Stimulated activated CD4-positive, alpha-beta T cell treated with anti-CD3 and anti-CD28 coated beads, Interleukin-12 subunit alpha, Interleukin-12 subunit beta, amount 100 ng/mL, for 48 hours (primary cell): ENCODE data around the gene C1QL2.
A peak's percentile ranks its signal among the peaks of the same experiment; 100 is the strongest.

Experiments
- DNase-seq, 3 donors: peaks; one replicate each; pipeline ENCODE4 v3.0.0-alpha.2; 2020; ENCODE audit warnings: low read depth in 2 of 3, low spot score in 1 of 3

Gene C1QL2

DNA sequence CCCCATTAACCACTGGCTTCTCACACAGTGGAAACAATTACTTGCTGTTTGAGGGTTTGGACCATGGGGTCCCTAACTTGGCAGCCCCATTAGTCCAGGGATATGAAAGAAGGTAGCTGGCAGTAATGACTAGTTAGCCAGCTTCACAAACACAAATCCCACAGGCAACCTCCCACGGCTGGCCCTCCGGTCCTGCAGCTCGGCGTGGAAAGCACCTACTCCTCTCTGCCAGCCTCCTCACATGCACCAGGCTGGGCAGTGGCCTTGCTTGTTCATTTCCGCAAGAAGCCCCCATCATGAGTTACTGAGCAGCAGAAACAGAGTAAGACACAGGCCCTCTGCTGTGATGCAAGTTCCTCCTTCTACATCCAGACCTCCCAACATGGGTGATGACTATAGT, 13.7 kb downstream of the C1QL2 start:
- no peak for DNase-seq

DNA sequence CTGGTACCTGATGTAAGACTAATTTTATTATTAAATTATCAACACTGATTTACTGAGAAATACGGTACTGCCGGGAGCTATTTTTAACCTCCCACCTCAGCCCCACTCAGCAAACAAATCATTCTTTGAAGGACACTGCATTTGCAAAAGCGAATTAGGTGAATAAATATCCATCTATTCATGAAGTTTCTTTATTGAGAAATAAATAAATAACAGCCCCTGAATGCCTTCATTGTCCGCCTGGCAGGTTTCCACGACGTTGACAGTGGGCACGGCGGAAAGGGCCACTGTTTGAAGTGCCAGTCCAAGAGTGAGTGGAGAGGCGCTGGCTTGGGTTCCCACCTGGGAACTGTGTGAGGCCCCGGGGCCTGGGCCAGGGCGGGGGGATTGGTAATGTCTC, 15.7 kb downstream of the C1QL2 start:
- DNase-seq, result no peak

DNA sequence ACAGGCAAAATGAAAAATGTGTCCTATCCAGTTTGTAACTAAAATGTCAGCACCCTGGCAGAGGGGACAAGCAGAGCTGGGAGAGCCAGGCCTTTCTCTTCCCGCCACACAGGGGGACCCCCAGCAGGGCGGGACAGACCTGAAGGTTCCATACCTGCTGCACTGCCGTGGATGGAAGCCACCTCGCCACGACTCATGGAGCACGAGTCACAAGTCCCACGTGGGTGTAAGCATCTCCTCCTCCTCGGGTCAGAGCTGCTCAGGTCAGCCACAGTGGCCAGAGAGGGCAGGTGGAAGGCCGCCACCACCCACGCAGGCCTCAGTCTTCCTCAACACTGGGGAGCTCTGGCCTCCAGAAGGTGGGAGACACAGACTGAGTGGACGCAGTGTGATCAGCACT, 21.0 kb downstream of the C1QL2 start:
- DNase-seq, result no peak

DNA sequence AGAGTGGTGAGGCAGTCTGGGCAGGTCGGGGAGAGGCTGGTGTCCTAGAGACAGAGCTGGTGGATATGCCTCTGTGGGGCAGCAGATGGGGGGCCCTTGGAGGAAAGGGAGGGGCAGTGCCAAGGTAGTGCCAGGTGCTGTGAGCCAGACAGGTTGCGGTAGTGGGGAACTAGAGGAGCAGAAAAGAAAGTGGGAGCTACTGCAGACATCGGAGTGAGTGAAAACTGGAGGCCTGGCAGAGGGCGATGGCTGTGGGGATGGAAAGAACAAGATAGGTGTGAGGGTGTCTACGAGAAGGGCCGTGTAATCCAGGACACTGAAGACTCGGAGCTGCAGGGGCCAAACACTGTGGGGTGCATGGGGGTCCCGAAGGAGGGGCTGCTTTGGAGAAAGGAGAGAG, 21.7 kb downstream of the C1QL2 start:
- DNase-seq, result no peak

DNA sequence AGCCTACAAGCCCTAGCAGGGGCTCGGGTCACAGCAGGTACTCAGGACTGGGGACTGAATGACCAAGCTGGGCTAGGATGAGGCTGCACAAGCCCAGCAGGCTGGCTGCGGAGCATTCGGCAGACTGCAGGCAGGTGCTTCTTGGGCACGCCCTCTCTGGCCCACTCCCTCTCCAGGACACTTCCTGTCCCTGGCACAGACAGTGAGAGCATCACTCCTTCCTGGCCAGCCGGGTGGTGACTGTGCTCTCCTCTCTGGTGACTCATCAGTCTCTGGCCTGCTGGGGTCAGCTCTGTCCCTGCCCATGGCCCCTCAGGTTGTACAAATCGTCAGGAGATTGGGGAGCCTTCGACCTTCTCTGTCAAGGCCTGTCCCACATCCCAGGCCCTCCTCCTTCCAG, 22.5 kb downstream of the C1QL2 start:
- DNase-seq, result no peak

DNA sequence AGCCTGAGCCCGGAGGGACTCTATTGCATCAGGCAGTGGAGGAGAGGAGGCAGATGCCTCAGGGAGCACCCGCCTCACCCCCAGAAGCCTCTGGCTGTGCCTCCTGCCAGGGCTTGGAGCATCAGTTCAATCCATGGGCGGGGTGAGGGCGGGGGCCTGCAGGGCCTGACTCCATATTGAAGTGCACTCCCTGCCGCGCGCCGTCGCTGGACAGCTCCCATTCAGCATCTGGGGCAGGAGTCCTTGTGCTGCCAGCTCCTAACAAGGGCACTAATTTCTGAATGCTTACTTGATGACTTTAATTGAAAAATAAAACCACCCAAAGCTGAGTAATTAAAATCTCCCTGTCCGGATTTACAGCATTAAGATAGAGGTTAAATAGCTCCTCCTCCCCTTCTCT, 23.8 kb downstream of the C1QL2 start:
- no peak for DNase-seq

DNA sequence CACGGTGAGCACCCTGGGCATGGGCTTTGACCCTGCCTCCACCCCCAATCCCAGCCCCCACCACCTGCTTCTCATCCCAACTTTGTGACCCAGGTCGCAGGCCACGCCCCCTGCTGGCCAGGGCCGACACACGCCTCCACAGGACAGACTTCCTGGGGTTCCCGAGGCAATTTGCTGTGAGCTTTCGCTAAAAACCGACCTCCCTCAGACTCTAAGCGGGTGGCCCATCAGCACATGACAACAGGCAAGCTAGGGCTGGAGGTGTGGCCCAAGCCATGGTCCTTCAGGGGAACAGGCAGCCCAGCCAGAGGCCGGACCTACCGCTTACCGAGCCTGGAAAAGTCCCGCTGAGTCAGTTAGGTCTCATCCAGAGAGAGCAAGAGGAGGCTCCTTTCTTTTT, 31.9 kb downstream of the C1QL2 start:
- peak in 2 of 3 donors; percentile 12 to 21 for DNase-seq

DNA sequence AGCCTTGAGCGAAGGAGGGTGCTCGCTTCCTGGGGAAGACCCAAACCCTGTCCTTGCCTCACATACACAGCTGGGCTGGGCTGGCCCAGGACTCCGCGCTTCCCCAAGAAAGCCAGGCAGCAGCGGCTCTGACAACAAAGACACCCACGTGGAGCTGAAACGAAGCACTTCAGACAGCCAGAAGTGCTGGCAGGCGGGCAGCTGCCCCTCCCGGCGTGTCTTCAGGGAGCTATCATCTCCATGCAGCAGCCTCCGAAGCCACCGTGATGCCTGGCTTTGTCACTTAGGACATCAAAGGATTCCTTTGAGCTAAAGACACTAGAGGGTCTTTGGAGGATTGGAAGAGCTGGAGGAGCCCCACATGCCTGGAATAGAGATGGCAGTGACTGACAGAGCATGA, 35.2 kb downstream of the C1QL2 start:
- no peak for DNase-seq

DNA sequence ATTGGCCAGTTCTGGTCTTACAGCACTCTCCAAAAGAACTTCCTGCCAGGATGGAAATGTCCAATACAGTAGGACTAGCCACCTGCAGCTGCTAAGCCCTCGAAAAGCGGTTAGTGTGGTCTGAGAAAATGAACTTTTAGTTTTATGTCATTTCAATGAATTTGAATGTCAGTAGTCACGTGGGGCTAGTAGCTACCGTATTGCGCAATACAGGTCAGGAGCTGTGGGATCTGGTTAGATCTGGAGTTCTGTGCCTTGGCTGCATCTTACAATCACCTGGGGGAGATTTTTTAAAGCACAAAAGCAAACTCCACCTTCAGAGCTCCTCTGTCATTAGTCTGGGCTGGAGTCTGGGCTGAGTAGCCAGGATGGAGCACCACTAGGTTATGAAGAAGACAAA, 35.9 kb downstream of the C1QL2 start:
- no peak for DNase-seq

DNA sequence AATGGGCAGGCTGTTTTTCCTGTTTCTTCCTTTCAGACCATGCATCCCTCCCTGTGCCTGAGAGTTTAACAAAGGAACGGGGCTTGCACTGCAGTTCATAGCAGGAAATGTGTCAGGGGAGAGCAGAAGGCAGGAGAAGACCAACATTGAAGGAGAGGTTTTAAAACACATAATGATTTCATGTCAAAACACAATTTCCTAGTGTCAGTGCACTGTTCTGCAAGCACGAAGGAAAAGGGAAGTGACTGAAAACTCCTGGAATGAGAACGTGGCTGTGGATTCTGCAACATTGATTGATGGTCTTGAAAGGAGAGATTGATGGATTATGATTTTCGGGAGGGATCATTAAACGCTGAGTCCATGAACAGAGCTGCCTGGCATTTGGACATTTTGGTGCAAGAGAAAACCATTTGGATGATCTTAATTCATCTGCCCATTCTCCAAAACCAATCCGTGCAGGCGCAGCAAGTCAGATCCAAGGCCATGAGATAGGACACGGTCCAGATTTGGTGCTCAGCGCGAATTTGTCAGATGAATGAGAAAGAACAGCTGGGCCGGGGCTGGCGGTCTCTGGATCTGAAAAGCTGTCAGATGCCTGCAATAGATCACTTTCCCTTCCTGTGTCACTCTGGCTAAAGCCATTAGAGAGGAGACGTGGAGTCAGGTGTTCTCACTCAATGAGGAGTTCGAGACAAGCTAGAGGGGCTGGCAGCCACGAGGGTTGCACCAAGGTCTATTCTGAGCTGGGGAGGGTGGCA, 38.4 kb downstream of the C1QL2 start:
- DNase-seq, result no peak

DNA sequence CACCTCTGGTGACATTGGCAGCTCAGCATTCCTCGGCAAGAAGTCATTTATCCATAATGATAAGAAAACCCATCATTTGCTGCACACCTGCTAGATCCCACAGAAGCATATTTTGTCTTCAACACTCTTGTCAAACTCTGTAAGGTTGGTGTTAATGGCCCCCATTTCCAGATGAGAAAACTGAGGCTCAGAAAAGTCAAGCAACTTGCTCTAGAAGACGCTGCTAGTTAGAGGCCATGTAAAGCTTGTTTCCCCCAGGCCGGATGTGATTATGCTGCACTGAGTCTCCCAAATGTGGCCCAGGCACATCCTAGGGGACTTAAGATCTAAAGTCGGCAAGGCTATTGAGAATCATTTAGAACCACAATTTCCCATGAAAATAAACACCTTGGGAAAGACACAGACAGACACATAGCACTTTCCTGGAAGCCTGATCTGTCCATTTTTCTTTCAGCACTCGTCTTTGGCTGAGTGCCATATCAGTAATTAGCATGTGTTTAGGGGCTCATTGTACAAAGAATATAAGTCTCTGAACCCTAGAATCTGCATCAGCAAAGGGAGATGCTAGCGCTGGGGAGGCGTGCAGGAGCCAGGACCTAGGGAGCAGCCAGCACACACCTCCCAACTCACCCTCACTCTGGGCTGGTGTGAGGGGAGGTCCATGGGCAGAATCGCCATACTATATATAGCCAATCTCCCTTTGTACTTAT, 39.3 kb downstream of the C1QL2 start:
- DNase-seq, result no peak

DNA sequence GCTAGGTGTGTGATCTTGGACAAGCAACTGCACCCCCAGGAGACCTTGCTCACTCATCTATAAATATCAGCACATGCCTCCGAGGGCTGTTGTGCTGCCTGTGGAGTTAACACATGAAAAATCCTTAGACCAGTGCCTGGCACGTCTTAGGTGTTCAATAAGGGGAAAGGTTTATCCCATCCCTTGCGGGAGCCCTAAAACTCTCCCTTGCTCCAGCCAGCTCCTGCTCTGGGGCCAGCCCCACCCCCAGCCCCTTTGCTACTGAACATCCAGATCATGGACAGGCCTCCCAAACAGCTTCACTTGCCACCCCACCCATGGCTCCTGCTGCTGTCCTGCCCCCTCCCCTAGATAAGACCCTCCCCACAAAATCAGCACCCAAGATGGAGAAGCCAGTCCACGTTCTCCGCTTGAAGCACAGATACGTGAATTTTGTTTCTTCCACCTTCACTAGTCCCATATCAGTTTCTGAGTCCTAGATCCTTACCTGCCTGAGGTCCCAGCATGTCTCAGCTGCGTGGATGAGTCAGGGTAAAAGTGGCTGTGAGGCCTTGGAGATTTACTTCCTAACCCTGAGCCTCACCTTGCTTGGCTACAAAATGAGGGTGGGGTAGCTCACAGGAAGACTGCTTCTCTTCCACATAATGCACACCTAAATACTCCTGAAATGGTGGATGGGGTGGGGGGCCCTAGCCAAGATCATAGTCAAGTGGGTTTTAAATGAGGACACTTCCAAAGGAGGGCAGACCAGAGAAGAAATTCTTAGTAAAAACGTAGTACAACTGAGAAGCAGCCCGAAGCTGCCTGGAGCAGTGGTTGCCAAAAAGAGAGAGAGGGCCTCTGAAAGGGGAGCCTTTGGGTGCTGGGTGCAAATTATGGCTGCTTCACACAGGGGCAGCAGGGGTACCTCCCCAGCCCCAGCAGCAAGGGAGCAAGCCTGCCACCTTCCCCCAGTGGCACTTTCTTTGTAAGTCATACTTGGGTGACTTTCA, 40.4 kb downstream of the C1QL2 start:
- no peak for DNase-seq

DNA sequence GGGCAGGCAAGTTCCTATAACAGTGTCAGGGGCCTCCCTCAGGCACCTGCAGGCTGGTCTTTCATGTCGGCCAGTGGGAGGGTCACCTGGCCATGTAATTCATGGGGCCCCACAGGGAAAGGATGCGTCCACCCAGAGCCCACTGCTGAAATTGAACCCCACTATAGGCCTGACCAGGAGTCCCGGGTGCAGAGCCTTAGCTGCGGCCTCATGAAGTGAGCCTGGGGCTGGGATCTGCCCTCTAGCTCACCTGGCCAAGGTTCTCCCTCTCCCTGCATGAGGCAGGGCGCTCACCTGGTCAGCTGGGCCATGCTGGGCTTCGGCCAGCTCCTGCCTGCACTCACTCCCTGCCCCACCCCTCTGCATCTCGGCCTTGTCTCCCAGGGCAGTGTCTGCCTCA, 41.1 kb downstream of the C1QL2 start:
- no peak for DNase-seq

DNA sequence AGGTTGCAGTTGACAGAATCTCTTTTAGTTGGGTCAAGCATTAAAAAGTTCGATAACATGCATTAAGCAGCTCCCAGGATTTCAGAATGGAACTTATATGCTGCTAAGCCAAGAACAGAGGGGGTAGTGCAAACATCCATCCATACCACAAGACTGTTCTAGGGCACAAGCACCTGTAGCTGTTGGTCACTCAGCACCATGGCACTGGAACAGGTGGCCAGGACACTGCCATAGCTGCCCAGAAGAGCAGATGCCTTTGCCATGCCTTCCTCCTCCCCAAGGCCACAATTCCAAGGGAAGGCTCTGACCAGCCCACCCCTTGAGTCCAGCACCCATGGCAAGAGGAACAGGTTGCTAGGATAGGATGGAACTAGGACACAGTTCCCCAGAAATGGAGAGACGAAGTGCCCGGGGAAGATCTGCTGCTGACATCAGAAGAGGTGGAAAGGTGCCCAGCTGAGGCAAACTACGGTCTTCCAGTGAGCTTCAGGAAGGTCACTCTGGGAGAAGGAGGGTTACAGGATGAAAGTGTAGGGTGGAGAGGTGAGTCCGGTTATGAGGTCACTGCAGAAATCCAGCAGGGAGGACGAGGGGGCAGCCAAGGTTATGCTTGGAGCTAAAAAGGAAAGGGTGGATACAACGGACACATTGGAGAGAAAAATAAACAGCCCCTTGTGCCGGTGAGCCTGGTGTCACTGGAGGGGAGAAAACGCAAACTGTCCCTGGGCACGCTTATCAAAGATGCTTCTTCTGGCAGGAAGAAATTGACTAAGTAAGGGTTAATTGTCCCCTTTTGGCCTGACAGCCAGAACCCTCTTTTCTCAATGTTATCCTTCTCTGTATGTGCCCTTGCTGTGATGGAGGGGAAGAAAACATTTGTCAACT, 41.9 kb downstream of the C1QL2 start:
- DNase-seq, result no peak

DNA sequence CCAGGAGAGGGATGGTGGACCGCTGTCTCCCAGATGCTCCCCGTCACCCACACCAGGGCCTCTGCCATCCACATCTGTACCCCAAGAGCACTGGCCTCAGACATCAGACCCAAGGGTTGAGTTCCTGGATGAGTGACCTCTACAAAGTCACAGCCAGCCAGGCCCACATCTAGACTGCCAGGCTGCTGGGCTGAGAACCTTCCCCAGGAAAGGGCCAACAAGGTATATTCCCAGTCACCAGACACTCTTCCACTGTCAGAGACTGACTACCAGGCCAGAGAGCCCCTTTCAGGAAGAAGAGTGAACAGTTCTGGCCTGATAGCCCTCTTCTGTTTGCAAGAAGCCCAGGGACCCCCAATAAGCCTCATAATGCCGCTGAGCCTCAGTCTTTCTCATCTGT, 44.3 kb downstream of the C1QL2 start:
- no peak for DNase-seq

DNA sequence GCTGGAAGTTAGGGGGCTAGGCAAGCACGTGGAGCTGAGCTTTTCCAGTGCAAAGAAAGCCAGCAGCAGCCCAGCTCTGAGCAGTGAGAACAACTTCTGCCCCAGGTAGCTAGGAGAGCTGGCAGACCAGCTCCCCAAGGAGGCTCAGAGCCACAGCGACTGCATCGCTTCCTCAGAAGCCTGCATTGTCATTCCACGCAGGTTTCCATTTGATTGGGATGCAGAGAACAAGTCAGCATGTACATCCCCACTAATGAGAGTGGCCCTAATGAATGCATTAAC, 45.1 kb downstream of the C1QL2 start:
- no peak for DNase-seq

DNA sequence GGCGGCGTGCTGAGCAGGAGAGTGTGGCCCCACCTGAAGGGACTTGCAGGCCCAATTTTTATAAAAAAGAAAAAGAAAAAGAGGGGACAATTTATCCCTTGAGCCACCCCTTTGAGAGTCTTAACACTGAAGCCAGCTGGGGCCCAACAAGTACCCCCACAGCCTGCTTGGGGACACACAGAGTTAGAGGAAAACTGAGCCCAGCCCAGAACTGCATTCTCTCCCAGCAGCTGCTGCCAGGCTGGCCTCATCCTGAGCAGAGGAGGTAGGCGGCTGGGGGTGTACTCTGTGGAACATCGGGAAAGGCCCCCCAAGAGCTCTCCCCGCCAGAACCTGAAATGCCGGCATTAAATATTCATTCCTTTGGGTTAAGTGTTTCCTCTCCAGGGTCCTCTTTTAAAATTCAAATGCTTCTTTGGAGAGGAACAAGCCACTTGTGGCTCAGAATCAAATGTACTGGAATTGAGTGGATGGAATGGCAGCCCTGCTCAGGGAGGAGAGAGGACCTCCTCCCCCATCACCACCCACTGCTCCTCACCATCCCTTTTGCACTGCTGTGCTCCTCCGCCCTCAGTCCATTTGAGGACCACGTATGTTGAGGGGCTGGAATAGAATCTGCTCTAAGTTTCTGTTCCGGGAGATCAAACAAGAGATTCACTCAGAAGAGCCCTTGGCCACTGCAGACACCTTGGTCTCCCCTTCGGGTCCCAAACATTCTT, 45.6 kb downstream of the C1QL2 start:
- no peak for DNase-seq

DNA sequence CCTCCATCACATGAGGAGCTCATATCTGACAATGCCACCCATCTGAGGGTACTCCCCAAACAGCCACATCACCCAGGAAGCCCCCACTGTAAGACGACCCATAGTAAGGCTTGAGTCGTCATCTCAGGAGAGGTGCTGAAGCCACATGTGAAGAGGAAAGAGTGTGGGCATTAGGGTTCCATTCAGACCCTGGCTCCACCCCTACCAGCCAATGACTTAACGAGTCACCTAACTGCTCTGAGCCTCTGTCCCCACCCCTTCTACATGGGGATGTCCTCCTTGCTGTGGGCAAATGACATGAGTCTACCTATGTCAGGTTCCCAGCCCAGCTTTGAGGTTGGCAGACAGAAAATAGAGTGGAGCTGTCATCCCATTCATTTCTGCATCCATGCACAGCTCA, 46.3 kb downstream of the C1QL2 start:
- DNase-seq, result no peak

DNA sequence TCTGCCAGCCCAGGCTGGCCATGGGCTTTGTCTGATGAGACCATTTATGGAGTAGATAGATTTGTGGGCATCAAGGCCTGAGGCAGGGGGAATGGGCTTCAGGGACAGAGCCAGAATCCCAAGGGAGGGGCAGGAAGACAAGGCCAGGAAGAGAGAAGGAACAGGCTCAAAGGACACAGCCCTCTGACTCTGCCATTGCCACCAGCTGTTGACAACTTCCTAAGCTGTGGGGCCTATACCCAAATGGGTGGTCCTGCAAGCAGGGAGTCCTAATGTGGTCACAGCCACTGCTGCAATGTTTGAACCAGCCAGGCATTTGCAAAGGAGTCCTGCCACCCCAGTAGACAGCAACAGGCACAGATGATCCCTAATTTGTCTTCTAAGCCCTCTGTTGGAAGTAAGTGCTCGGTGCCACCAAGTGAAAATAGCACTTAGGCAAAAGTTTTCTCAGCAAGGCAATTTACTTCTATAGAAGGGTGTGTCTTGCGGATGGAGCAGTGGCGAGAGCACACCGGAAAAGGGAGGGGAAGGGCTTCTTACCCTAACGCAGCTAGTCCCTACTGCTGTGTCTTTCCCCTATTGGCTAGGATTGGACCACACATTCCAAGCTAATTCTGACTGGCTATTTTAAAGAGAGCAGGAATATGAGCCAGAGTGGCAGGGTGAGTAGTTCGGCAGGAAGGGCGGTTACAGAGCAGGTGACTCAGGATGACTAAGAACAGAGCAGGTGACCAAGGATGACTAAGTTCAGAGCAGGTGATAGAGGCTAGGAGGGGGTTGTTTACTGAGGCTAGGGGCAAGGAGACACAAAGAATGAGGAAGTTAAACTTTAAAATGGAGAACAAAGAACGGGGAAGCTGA, 47.2 kb downstream of the C1QL2 start:
- DNase-seq, result no peak
